Mesenchymal stem cell (in vitro differentiated cells and primary cell): ENCODE results near the gene CHEK2.
A peak's percentile ranks its signal among the peaks of the same experiment; 100 is the strongest.
"Not testable (repeated sequence)": the region's sequence is repeated elsewhere in the genome, so short reads cannot be mapped to it uniquely, and the experiment has no call there.

Experiments used
- DNase-seq: peaks from one replicate; pipeline ENCODE4 v3.0.0-alpha.2; 2013
- H2AFZ ChIP-seq: one replicate; pipeline ENCODE4 v1.6.1; 2013; ENCODE audit warnings: low read depth, mild to moderate bottlenecking, control low read depth, inconsistent platforms, low read length, moderate library complexity
- H2AK5ac ChIP-seq: 2 replicates; pipeline ENCODE4 v1.6.1; 2013; ENCODE audit warnings: low read length, moderate library complexity, mild to moderate bottlenecking, inconsistent platforms; ENCODE audit not compliant: severe bottlenecking
- H2BK120ac ChIP-seq: one replicate; pipeline ENCODE4 v1.6.1; 2013; ENCODE audit warnings: low read depth, mild to moderate bottlenecking, inconsistent platforms, low read length, moderate library complexity
- H2BK12ac ChIP-seq, 2 experiments: one replicate each; pipeline ENCODE4 v1.6.1; 2013; ENCODE audit warnings: inconsistent platforms in 2 of 2, low read length in 2 of 2, mild to moderate bottlenecking in 2 of 2, moderate library complexity in 2 of 2, control low read depth in 1 of 2
- H2BK15ac ChIP-seq: one replicate; pipeline ENCODE4 v1.6.1; 2013; ENCODE audit warnings: mild to moderate bottlenecking, low read depth, inconsistent platforms; ENCODE audit not compliant: poor library complexity, severe bottlenecking
- H2BK5ac ChIP-seq: 2 replicates; pipeline ENCODE4 v1.6.1; 2013; ENCODE audit warnings: low read depth, mild to moderate bottlenecking, low read length, control low read depth, inconsistent platforms; ENCODE audit not compliant: poor library complexity, severe bottlenecking
- H3K14ac ChIP-seq, 2 experiments: one replicate each; pipeline ENCODE4 v1.6.1; 2013; ENCODE audit warnings: inconsistent platforms in 2 of 2, low read length in 2 of 2, control low read depth in 1 of 2, mild to moderate bottlenecking in 1 of 2, moderate library complexity in 1 of 2
- H3K18ac ChIP-seq, 2 experiments: one replicate each; pipeline ENCODE4 v1.6.1; 2013; ENCODE audit warnings: inconsistent platforms in 2 of 2, low read length in 2 of 2, control low read depth in 1 of 2, low read depth in 1 of 2, mild to moderate bottlenecking in 1 of 2
- H3K23ac ChIP-seq, 2 experiments: one replicate each; pipeline ENCODE4 v1.6.1; 2013; ENCODE audit warnings: inconsistent platforms in 2 of 2, low read length in 2 of 2, mild to moderate bottlenecking in 2 of 2, moderate library complexity in 2 of 2, control low read depth in 1 of 2
- H3K27ac ChIP-seq: 2 replicates; pipeline ENCODE4 v1.5.1; 2013; ENCODE audit warnings: mild to moderate bottlenecking, moderate library complexity, low read length, control low read depth, inconsistent platforms; ENCODE audit not compliant: poor library complexity, severe bottlenecking
- H3K27me3 ChIP-seq, 2 experiments: 2 replicates each; pipeline versions ENCODE4 v1.6.1 to v1.7.0; 2013; ENCODE audit warnings: low read length in 2 of 2, mild to moderate bottlenecking in 2 of 2, moderate library complexity in 2 of 2, control low read depth in 1 of 2, inconsistent platforms in 1 of 2; ENCODE audit not compliant: control insufficient read depth in 1 of 2, insufficient read depth in 1 of 2
- H3K36me3 ChIP-seq, 2 experiments: 2 replicates each; pipeline versions ENCODE4 v1.6.1 to v1.7.0; 2013; ENCODE audit warnings: low read length in 2 of 2, control low read depth in 1 of 2, inconsistent platforms in 1 of 2, low read depth in 1 of 2, mild to moderate bottlenecking in 1 of 2; ENCODE audit not compliant: insufficient read depth in 2 of 2, control insufficient read depth in 1 of 2
- H3K4ac ChIP-seq, 2 experiments: one replicate each; pipeline ENCODE4 v1.6.1; 2013; ENCODE audit warnings: inconsistent platforms in 2 of 2, low read length in 2 of 2, mild to moderate bottlenecking in 2 of 2, moderate library complexity in 2 of 2, control low read depth in 1 of 2, low read depth in 1 of 2
- H3K4me1 ChIP-seq: 2 replicates; pipeline ENCODE4 v1.6.1; 2013; ENCODE audit warnings: low read depth, low read length, control low read depth; ENCODE audit not compliant: control insufficient read depth, insufficient read depth
- H3K4me2 ChIP-seq: 2 replicates; pipeline ENCODE4 v1.6.1; 2013; ENCODE audit warnings: low read length, mild to moderate bottlenecking, inconsistent platforms; ENCODE audit not compliant: poor library complexity, severe bottlenecking
- H3K4me3 ChIP-seq, 2 experiments: 2 replicates each; pipeline versions ENCODE4 v1.5.1 to v1.7.0; 2013; ENCODE audit warnings: low read length in 2 of 2, mild to moderate bottlenecking in 2 of 2, control low read depth in 1 of 2, low read depth in 1 of 2; ENCODE audit not compliant: insufficient read depth in 1 of 2
- H3K79me1 ChIP-seq: replicated peaks from 2 replicates; pipeline ENCODE4 v1.6.1; 2013; ENCODE audit warnings: mild to moderate bottlenecking, control low read depth, low read length, inconsistent platforms; ENCODE audit not compliant: poor library complexity, severe bottlenecking
- H3K9ac ChIP-seq: 2 replicates; pipeline ENCODE4 v1.7.0; 2013; ENCODE audit warnings: mild to moderate bottlenecking, low read length, moderate library complexity
- H3K9me3 ChIP-seq: 2 replicates; pipeline ENCODE4 v1.7.0; 2013; ENCODE audit warnings: mild to moderate bottlenecking, low read length; ENCODE audit not compliant: control insufficient read depth
- H4K8ac ChIP-seq: one replicate; pipeline ENCODE4 v1.6.1; 2013; ENCODE audit warnings: inconsistent platforms, mild to moderate bottlenecking, low read length, moderate library complexity
- H4K91ac ChIP-seq: one replicate; pipeline ENCODE4 v1.6.1; 2013; ENCODE audit warnings: mild to moderate bottlenecking, low read length, inconsistent platforms
- WGBS: methylation state at CpG from one replicate; pipeline ENCODE4 v1.1.7; 2013; ENCODE audit warnings: mixed read lengths; 5-methylcytosine and 5-hydroxymethylcytosine counted together

The CHEK2 gene

DNA sequence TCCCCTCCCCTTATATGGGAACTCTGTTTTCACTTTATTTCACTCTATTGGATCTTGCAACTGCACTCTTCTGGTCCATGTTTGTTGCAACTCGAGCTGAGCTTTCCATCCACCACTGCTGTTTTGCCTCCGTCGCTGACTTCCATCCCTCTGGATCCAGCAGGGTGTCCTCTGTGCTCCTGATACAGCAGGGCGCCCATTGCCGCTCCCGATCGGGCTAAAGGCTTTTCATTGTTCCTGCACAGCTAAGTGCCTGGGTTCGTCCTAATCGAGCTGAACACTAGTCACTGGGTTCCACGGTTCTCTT, 19.8 kb upstream of the CHEK2 start:
- WGBS: 93% methylated on average over 10 of the region's 10 CpGs

DNA sequence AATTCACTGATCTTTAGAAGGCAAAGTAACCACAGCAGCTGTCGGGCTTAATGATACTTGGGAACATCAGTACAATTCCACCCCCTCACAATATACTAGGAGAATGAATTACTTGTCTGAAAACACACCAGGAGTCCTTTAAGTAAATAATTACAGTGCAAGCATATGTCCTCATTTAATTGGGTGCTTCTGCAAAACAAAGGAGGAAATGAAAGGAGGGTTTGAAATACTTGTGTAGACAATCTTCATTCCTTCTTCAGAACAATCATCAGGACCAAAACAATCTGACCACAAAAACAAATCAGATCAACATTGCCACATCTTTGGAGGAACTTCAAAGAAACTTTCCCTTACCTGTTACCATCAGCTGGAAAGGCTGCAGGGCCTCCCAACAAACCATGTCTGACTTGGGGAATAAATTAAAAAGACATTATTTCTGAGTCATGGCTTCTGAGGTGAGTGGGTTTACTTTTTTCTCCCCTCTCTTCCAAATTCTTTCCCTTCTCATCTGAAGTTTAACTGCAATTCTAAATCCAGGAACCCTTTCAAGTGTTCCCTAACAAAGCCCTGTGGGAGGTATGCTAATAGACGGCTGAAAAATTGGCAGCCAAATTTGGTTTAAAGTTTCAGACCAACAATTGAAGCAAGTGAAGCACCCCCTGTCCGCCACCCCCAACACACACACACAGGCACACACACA, 18.4 kb upstream of the CHEK2 start:
- Histone ChIP-seq H3K36me3 (peaks cover 0 to 6% of the 10 kb centered on the region in 2 experiments), H2BK5ac (no peak overlapping the region), H2AFZ (no peak overlapping the region), H3K9ac (no peak overlapping the region), H3K14ac (no peak overlapping the region), H3K9me3 (no peaks in the 10 kb centered on the region), H3K27me3 (no peaks in the 10 kb centered on the region), H3K23ac (no peak overlapping the region), H2BK120ac (no peak overlapping the region), H2AK5ac (no peak overlapping the region), H3K4me2 (no peak overlapping the region), H3K4me3 (no peak overlapping the region), H3K18ac (no peak overlapping the region), H3K27ac (no peak overlapping the region), H4K8ac (no peak overlapping the region), H2BK15ac (no peak overlapping the region), H3K4ac (no peak overlapping the region), H2BK12ac (no peak overlapping the region), H3K4me1 (no peaks in the 10 kb centered on the region), H4K91ac (no peak overlapping the region), H3K79me1 (no peaks in the 10 kb centered on the region)
- peak; percentile 15 for DNase-seq
- 81% methylated on average over 3 of the region's 3 CpGs for WGBS

More for the DNA sequence above, 19.8 kb upstream of the CHEK2 start:
- no peak overlapping the region for H3K18ac ChIP-seq
- no peaks in the 10 kb centered on the region for H3K79me1 ChIP-seq
- H2AK5ac ChIP-seq: no peak overlapping the region
- H4K91ac ChIP-seq: no peak overlapping the region
- no peak overlapping the region for H3K14ac ChIP-seq
- H4K8ac ChIP-seq: no peak overlapping the region
- H3K36me3 ChIP-seq: peaks cover 0 to 4% of the 10 kb centered on the region in 2 experiments
- DNase-seq: no peak
- no peak overlapping the region for H2AFZ ChIP-seq
- no peak overlapping the region for H2BK15ac ChIP-seq
- no peak overlapping the region for H2BK12ac ChIP-seq
- no peak overlapping the region for H3K4me2 ChIP-seq
- H2BK5ac ChIP-seq: no peak overlapping the region
- H3K4ac ChIP-seq: no peak overlapping the region
- no peaks in the 10 kb centered on the region for H3K4me1 ChIP-seq
- H3K27ac ChIP-seq: no peak overlapping the region
- no peak overlapping the region for H3K4me3 ChIP-seq
- no peaks in the 10 kb centered on the region for H3K9me3 ChIP-seq
- no peak overlapping the region for H3K23ac ChIP-seq
- H3K27me3 ChIP-seq: no peaks in the 10 kb centered on the region
- H3K9ac ChIP-seq: no peak overlapping the region
- H2BK120ac ChIP-seq: no peak overlapping the region

DNA sequence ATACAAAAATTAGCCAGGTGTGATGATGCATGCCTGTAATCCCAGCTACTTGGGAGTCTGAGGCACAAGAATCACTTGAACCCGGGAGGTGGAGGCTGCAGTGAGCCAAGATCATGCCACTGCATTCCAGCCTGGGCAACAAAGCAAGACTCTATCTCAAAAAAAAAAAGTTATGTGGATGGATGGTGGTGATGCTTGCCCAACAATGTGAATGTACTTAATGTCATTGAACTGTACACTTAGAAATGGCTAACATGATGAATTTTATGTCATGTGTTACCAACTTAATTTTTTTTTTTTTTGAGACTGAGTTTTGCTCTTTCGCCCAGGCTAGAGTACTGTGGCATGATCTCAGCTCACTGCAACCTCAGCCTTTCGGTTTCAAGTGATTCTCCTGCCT, 12.9 kb upstream of the CHEK2 start:
- not testable (repeated sequence) for H2BK120ac ChIP-seq, H4K8ac ChIP-seq, H3K4me1 ChIP-seq, H3K27ac ChIP-seq, H2BK15ac ChIP-seq, H4K91ac ChIP-seq, H3K14ac ChIP-seq, H3K18ac ChIP-seq, DNase-seq, H3K79me1 ChIP-seq, H3K9ac ChIP-seq, H2BK5ac ChIP-seq, H3K9me3 ChIP-seq, H2BK12ac ChIP-seq, H3K4ac ChIP-seq, H3K27me3 ChIP-seq, H3K4me3 ChIP-seq, H2AK5ac ChIP-seq, H2AFZ ChIP-seq, H3K23ac ChIP-seq, H3K4me2 ChIP-seq
- 93% methylated on average over 3 of the region's 3 CpGs for WGBS
- peaks cover 6 to 36% of the 10 kb centered on the region in 2 experiments for H3K36me3 ChIP-seq

DNA sequence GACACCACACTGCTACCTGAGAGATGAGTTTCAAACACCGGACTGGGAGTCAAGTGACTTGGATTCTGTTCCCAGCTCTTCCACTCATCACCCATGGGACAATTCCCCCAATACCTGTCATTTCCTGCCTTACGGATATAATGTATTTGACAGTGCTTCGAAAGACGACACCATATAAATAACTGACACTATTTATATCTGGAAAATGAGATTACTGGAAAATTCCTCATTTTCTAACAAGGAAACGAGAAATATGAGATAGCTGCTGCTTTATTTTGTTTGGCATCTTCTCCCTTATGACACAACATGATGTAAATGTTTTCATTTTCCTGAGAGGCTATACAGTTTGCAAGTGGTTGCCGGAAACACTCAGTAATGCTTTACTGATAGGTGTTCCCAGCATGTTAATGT, 8.9 kb upstream of the CHEK2 start:
- peak overlapping the region; percentile 74 for H3K27ac ChIP-seq
- H3K4me2 ChIP-seq: no peak overlapping the region
- H2BK120ac ChIP-seq: no peak overlapping the region
- peaks cover 6% of the 10 kb centered on the region for H3K79me1 ChIP-seq
- DNase-seq: no peak
- no peak overlapping the region for H2BK12ac ChIP-seq
- no peak overlapping the region for H3K4ac ChIP-seq
- no peaks in the 10 kb centered on the region for H3K4me1 ChIP-seq
- H4K91ac ChIP-seq: no peak overlapping the region
- no peak overlapping the region for H3K4me3 ChIP-seq
- peaks cover 29 to 67% of the 10 kb centered on the region in 2 experiments for H3K36me3 ChIP-seq
- no peak overlapping the region for H2BK15ac ChIP-seq
- WGBS: 88% methylated on average over 2 of the region's 6 CpGs
- H2AK5ac ChIP-seq: peak overlapping the region; percentile 77
- H3K27me3 ChIP-seq: no peaks in the 10 kb centered on the region
- no peak overlapping the region for H3K14ac ChIP-seq
- H3K18ac ChIP-seq: no peak overlapping the region
- H3K9ac ChIP-seq: no peak overlapping the region
- H2AFZ ChIP-seq: no peak overlapping the region
- H4K8ac ChIP-seq: no peak overlapping the region
- no peak overlapping the region for H3K23ac ChIP-seq
- no peak overlapping the region for H2BK5ac ChIP-seq
- no peaks in the 10 kb centered on the region for H3K9me3 ChIP-seq
